Stomach (tissue), 4 donors: ENCODE results near the gene PRICKLE2.

Experiments used
- CTCF ChIP-seq, 7 experiments: fragments of 450-650 bp in 4 of 7; fragments of 200-600 bp in 3 of 7; sonication (generic) in 3 of 7; IDR thresholded peaks; one replicate each; pipeline ENCODE4 v1.5.1; 2016 to 2019; ENCODE audit warnings: antibody characterized with exemption in 7 of 7, control low read depth in 2 of 7, mild to moderate bottlenecking in 1 of 7
- POLR2A ChIP-seq, 4 donors: fragments of 450-650 bp; IDR thresholded peaks; one replicate each; pipeline ENCODE4 v1.6.1; 2016; ENCODE audit warnings: antibody characterized with exemption in 4 of 4, control low read depth in 2 of 4, mild to moderate bottlenecking in 1 of 4, moderate library complexity in 1 of 4

DNA sequence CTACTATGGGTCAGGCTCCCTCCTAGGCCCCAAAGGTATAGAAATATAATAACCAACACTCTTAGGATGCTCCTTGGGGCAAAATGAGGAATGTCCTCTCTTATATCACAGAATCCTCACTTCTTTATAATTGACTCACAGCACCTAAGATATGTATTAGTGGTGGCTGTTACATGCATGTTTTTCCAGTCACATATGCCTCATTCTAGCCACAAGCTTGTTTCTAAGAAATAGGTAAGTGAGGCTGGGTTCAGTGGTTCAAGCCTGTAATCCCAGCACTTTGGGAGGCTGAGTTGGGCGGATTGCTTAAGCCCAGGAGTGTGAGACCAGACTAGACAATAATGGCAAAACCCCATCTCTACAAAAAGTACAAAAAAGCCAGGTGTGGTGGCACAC, 144.0 kb downstream of the PRICKLE2 start:
- TF ChIP-seq POLR2A (IDR thresholded peaks at IDR 0.05) (no peak), CTCF (IDR thresholded peaks at IDR 0.05) (no peak)
